Measurements from ENCODE around the gene IL23R. TPM values are rescaled to one million over a fixed set of nuclear protein-coding genes. Genes with fewer than 3 reads are reported as not detected.

IL23R gene
- total and polyA plus RNA-seq, 2 of the 13 experiments (the other 11 are each of a cell fraction or from before 2014, with no cell fraction given), result not detected

DNA sequence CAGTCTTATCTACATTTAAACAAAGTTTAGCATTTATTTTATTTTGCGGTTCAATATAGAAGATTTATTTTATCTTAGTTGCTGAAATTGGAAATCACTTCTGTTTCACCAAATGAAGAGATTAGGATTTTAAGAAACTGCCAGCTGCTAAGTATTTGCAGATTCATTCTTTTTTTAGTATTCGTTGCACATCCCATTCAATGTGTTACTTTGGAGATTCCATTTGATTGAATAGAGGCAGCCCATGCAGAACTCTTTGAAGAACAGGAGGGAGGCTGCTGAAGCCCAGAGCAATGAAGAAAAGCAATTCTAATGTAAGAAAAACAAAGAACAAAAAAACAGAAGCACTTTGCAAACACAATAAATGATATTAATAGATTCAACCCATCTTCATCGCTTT, 102.8 kb downstream of the IL23R start:
- intact Hi-C loops (cut with micrococcal nuclease; ENCODE audit: unreplicated experiment), result no loop called here
- Histone ChIP-seq H2AFZ (ENCODE audit: low read length) (no peak overlapping the region), H3K4me1 (ENCODE audit: insufficient read depth, low read length) (no peaks in the 10 kb centered on the region), H3K27ac (ENCODE audit: extremely low read length, insufficient read depth, low read length) (no peak overlapping the region), H3K4me2 (ENCODE audit: low read depth, low read length) (no peak overlapping the region), H3K9ac (ENCODE audit: insufficient read depth, low read depth, low read length) (no peak overlapping the region), H3K9me3 (ENCODE audit: low read length) (no peaks in the 10 kb centered on the region), H3K4me3 (replicated peaks in 1 of 3; ENCODE audit: insufficient read depth in 1 of 3, low read depth in 2 of 3, low read length in 3 of 3) (no peak overlapping the region), H3K79me2 (ENCODE audit: insufficient read depth, low read length) (no peaks in the 10 kb centered on the region), H3K36me3 (replicated peaks in 1 of 2; ENCODE audit: control insufficient read depth in 1 of 2, insufficient read depth in 2 of 2, low read length in 2 of 2) (no peaks in the 10 kb centered on the region), H3K27me3 (ENCODE audit: control insufficient read depth in 1 of 2, insufficient read depth in 2 of 2, low read length in 2 of 2) (no peaks in the 10 kb centered on the region), H4K20me1 (ENCODE audit: insufficient read depth, low read length) (no peaks in the 10 kb centered on the region)
- no peak for TF ChIP-seq AGO1 (IDR thresholded peaks at IDR 0.05; ENCODE audit: low read depth, low read length, poor library complexity, severe bottlenecking)
- no peak for TF ChIP-seq RAD51 (IDR thresholded peaks at IDR 0.05; ENCODE audit: borderline replicate concordance)
- no peak for TF ChIP-seq NBN (conservative IDR thresholded peaks at IDR 0.05)
- TF ChIP-seq NFE2L1 (CRISPR knock-in tag; IDR thresholded peaks at IDR 0.05; ENCODE audit: borderline replicate concordance), result no peak
- no peak for TF ChIP-seq FOXC1 (CRISPR knock-in tag; IDR thresholded peaks at IDR 0.05; ENCODE audit: borderline replicate concordance)
- TF ChIP-seq ISX (CRISPR knock-in tag; conservative IDR thresholded peaks at IDR 0.05), result no peak
- TF ChIP-seq ARID2 (CRISPR knock-in tag; IDR thresholded peaks at IDR 0.05; ENCODE audit: borderline replicate concordance), result no peak
- no peak for TF ChIP-seq FLYWCH1 (CRISPR knock-in tag; IDR thresholded peaks at IDR 0.05)
- no peak for TF ChIP-seq RCOR2 (CRISPR knock-in tag; IDR thresholded peaks at IDR 0.05)
- no peak for TF ChIP-seq TRIM24 (CRISPR knock-in tag; IDR thresholded peaks at IDR 0.05)
- TF ChIP-seq ZUFSP (CRISPR knock-in tag; IDR thresholded peaks at IDR 0.05; ENCODE audit: borderline replicate concordance), result no peak
- WGBS (ENCODE audit: low lambda C conversion rate), result 22% methylated on average over 3 of the region's 3 CpGs
- no TSS peak for BruUV-seq (replicated peaks)
- POLR2A ChIA-PET, result no interaction called here
- ATAC-seq (no peak), FAIRE-seq (no peak), DNase-seq (ENCODE audit: low spot score) (no peak)
- CTCF ChIA-PET (ENCODE audit: low intra/inter-chr PET ratio, low total read pairs), result no interaction called here
- in situ Hi-C loops (cut with HindIII; ENCODE audit: extremely low pct_ligation_motif_present, low pct_unique_long_range_greater_than_20kb), result no loop called here
